ENCODE data around the gene SLC30A7. TPM values are rescaled to one million over a fixed set of nuclear protein-coding genes. Genes with fewer than 3 reads are reported as not detected.

The SLC30A7 gene
- total RNA-seq, 2 experiments from 2014 or later = 28.8 to 30.0 TPM

DNA sequence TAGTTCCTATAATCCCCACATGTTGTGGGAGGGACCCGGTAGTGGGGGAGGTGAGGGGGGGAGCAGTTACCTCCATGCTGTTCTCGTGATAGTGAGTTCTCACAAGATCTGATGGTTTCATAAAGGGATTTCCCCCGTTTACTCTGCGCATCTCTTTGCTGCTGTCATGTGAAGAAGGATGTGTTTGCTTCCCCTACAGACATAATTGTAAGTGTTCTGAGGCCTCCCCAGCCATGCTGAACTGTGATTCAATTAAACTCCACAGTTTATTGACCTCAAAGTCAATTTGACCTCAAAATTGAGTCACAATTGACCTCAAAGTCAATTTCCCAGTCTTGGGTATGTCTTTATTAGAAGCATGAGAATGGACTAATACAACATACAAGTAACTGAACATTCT, 110.0 kb downstream of the SLC30A7 start:
- ChIA-PET CTCF (no interaction called here), POLR2A (interaction anchor here (1.9 kb wide), 1 partner anchor 233 kb away, joined by 4 read pairs; no protein-coding TSS in a partner anchor)
- Mint-ChIP-seq H3K27me3 (ENCODE audit: low read depth) (no peaks in the 10 kb centered on the region), H3K9me3 (ENCODE audit: insufficient read depth) (peaks cover 4% of the 10 kb centered on the region), H3K4me1 (ENCODE audit: low read depth) (peaks cover 52% of the 10 kb centered on the region), H3K36me3 (ENCODE audit: low read depth) (peaks cover 59% of the 10 kb centered on the region), H3K27ac (no peak overlapping the region), H3K4me3 (no peak overlapping the region)
- DNase-seq = no peak
- no peak for ATAC-seq

DNA sequence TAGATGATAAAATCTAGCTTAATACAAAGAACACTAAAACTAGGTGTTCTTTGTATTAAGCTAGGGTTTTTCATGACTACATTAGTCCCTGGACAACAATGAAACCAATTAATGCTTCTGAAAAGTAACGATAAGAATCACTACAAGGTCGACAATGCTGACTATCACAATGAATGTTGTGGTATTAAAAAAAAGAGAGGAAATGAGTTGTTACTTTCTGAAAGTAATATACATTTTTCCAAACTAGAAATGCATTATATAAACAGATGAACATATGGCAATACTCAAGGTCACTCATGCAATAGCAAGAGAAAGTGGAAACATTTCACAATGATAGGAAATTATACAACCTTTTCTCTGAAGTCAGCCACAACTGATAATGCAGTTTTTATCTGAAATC, 110.7 kb downstream of the SLC30A7 start:
- Mint-ChIP-seq H3K4me3 (no peak overlapping the region), H3K4me1 (ENCODE audit: low read depth) (peaks cover 52% of the 10 kb centered on the region), H3K27ac (peak overlapping the region; percentile 41), H3K36me3 (ENCODE audit: low read depth) (peaks cover 59% of the 10 kb centered on the region), H3K9me3 (ENCODE audit: insufficient read depth) (peaks cover 4% of the 10 kb centered on the region), H3K27me3 (ENCODE audit: low read depth) (no peaks in the 10 kb centered on the region)
- no peak for ATAC-seq
- POLR2A ChIA-PET = no interaction called here
- DNase-seq = no peak
- CTCF ChIA-PET = no interaction called here

DNA sequence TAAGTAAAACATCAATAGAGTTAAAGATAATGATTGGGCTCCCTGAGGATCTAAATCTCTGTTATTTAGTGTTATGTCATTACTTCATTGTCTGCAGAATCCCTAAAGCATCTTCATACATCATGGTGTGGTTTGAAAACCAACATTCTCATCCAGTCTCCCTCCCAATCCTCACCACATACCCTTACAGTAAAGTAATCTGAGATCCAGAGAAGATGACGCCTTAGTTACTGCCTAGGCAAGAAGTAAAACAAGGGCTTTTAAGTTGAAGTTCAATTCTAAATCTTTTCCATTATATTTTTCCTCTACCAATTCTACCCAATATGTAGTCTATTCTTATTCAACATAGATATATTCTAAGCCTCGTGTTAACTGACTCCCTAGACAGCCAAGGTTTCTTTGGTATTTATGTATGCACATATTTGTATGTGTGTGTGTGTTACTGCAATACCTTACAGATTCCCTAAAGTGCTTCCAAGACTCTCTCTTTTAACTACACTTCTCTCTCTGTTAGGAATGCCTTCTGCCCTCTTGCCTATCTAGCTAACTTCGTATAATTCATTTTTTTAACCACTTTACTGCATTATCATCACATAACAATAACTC, 112.4 kb downstream of the SLC30A7 start:
- Mint-ChIP-seq H3K36me3 (ENCODE audit: low read depth) (peaks cover 62% of the 10 kb centered on the region), H3K9me3 (ENCODE audit: insufficient read depth) (peaks cover 4% of the 10 kb centered on the region), H3K27ac (no peak overlapping the region), H3K27me3 (ENCODE audit: low read depth) (no peaks in the 10 kb centered on the region), H3K4me3 (no peak overlapping the region), H3K4me1 (ENCODE audit: low read depth) (peaks cover 39% of the 10 kb centered on the region)
- ATAC-seq (no peak), DNase-seq (no peak)
- ChIA-PET POLR2A (no interaction called here), CTCF (no interaction called here)

DNA sequence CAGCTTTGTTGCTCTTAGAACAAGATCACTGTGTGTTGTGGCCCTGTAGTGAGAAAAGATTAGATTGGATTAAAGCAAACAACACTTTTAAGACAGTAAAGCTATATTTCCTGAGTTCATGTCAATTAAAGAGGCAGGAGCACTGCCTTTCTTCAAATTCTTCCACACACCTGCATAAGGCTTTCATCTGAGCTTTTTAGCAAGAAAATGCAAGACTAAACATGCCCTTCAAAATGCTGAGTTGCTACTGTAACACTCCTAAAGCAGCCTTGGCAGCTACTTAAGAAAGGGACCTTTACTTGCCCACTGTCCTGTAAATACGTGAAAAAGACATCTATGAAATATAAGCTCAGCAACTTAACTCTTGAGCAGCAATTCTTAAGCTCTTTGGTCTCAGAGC, 117.9 kb downstream of the SLC30A7 start:
- ChIA-PET POLR2A (no interaction called here), CTCF (interaction anchor here (1.2 to 2.1 kb wide), 3 partner anchors 9 to 275 kb away, joined by 3 to 9 read pairs (median 4); no protein-coding TSS in a partner anchor)
- H3K27ac Mint-ChIP-seq = no peak overlapping the region

DNA sequence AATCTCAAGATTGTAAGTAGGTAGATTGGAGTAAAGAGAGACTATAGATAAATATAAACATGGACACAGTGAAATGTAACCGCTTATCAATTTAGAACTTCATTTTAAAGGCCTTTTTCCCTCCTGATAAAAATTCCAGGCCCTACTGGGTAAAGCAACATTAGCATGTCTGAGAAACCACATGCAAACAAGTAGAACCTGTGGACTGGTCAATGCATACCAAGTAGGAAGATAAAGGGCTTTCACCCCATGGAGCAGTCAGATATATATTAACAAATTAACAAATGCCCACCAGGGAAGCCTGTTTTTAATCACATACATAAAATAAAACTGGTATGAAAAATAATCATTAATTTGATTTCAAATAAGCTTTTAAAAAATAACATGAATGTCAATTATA, 121.6 kb downstream of the SLC30A7 start:
- POLR2A ChIA-PET = no interaction called here
- Mint-ChIP-seq H3K4me3 (no peak overlapping the region), H3K27ac (no peak overlapping the region), H3K4me1 (ENCODE audit: low read depth) (peaks cover 9% of the 10 kb centered on the region), H3K9me3 (ENCODE audit: insufficient read depth) (no peaks in the 10 kb centered on the region), H3K27me3 (ENCODE audit: low read depth) (no peaks in the 10 kb centered on the region), H3K36me3 (ENCODE audit: low read depth) (peaks cover 68% of the 10 kb centered on the region)
- CTCF ChIA-PET = no interaction called here
- ATAC-seq (no peak), DNase-seq (no peak)

More for the DNA sequence above, 117.9 kb downstream of the SLC30A7 start:
- DNase-seq = no peak
- no peaks in the 10 kb centered on the region for H3K9me3 Mint-ChIP-seq (ENCODE audit: insufficient read depth)
- no peaks in the 10 kb centered on the region for H3K4me1 Mint-ChIP-seq (ENCODE audit: low read depth)
- no peak for ATAC-seq
- H3K36me3 Mint-ChIP-seq (ENCODE audit: low read depth) = peaks cover 69% of the 10 kb centered on the region
- no peaks in the 10 kb centered on the region for H3K27me3 Mint-ChIP-seq (ENCODE audit: low read depth)
- no peak overlapping the region for H3K4me3 Mint-ChIP-seq

DNA sequence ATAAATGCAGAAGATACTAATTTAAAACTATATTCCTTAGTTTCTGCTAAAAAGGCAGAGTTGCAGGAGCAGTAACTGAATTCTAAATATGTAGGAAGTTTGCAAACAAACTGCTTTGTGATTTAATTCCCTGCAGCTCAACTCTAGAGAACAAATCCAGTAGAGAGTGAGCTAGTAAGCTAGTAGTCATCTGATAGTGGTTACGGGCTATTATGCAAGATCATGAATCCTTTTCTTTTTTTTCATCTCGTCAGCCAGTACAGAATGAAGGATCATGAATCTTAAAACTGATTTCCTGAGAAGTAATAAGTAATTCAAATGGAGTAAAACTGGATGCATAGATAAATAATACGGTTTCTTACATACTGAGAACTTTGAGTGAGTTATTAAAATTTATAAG, 126.4 kb downstream of the SLC30A7 start:
- H3K9me3 Mint-ChIP-seq (ENCODE audit: insufficient read depth) = no peaks in the 10 kb centered on the region
- H3K27ac Mint-ChIP-seq = no peak overlapping the region
- peaks cover 55% of the 10 kb centered on the region for H3K36me3 Mint-ChIP-seq (ENCODE audit: low read depth)
- peaks cover 38% of the 10 kb centered on the region for H3K4me1 Mint-ChIP-seq (ENCODE audit: low read depth)
- no peak for ATAC-seq
- no peak overlapping the region for H3K4me3 Mint-ChIP-seq
- POLR2A ChIA-PET = no interaction called here
- CTCF ChIA-PET = interaction anchor here (0.6 to 1.8 kb wide), 5 partner anchors 9 to 418 kb away, joined by 3 to 4 read pairs (median 3); no protein-coding TSS in a partner anchor
- no peak for DNase-seq
- H3K27me3 Mint-ChIP-seq (ENCODE audit: low read depth) = no peaks in the 10 kb centered on the region

DNA sequence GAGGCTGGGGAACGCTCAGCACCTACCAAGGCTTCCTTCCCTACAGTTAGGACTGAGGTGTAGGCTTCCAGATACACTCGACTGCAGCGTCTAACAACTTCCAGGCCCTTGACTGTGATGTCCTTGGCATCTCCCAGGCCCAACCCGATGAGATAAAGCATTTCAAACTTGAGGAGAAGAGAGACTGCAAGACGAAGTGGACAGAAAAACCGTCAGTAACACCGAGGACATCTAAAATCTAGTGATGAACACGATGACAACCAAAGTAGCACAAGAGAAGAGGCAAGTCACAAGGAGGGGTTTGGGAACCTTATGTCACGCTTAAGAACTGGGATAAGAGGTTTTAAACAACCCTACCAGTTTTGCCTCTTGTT, 129.4 kb downstream of the SLC30A7 start:
- peaks cover 56% of the 10 kb centered on the region for H3K36me3 Mint-ChIP-seq (ENCODE audit: low read depth)
- DNase-seq (peak; percentile 32), ATAC-seq (peak; percentile 50)
- H3K4me1 Mint-ChIP-seq (ENCODE audit: low read depth) = peaks cover 59% of the 10 kb centered on the region
- POLR2A ChIA-PET = interaction anchor here (0.9 to 2.8 kb wide), 9 partner anchors 10 to 213 kb away, joined by 3 to 11 read pairs (median 4); partner anchors contain the start of gene S1PR1
- H3K27ac Mint-ChIP-seq = peak overlapping the region; percentile 96
- no peaks in the 10 kb centered on the region for H3K9me3 Mint-ChIP-seq (ENCODE audit: insufficient read depth)
- H3K4me3 Mint-ChIP-seq = peak overlapping the region; percentile 99
- CTCF ChIA-PET = interaction anchor here (1.0 to 3.2 kb wide), 8 partner anchors 9 to 284 kb away, joined by 3 to 20 read pairs (median 4); no protein-coding TSS in a partner anchor
- H3K27me3 Mint-ChIP-seq (ENCODE audit: low read depth) = no peaks in the 10 kb centered on the region

DNA sequence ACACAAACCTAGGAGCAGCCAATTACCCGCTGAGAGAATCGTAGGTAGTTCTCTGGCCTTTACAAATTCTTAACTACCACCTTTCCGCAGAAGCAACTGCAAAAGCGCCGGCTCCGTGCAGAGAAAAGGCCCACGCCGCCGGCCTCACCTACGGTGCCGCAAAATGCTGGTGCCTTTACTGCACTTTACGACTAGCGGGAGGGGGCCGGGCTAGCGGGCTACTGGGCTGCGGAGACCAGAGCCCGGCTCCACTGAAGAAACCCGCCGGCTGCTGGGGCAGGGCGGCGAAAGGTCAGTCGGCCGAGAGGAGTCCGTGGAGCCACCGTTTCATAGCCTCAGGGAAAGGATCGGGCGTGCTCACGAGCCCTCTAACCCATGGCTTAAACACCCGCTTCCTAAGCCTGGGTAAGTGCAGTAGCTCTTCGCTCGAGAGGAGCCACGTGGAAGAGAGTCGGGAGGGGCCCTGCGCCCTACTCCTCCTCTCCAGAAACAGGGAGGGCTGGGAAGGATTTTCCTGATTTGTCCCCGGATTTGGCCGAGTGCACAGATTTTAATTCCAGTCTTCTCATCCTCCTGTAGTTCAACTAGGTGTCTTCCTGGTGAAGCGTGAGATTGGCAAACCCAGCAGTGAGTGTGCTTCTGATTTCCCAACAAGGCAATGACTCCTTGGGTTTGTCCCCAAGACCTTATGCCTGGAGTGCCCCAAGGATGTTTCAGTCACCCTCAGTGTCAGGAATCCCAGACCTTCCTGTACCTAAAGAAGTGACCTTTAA, 130.0 kb downstream of the SLC30A7 start, which contains the start of gene DPH5:
DPH5 (minus strand) TSS at position 128 of the 773 bp plus-strand sequence. CDS start 341 bp downstream, outside the sequence.
- peak; percentile 96 for ATAC-seq
- peak; percentile 93 for DNase-seq
- CTCF ChIA-PET = interaction anchor here (1.1 to 3.2 kb wide), 5 partner anchors 9 to 213 kb away, joined by 3 to 20 read pairs (median 4); no protein-coding TSS in a partner anchor
- Mint-ChIP-seq H3K9me3 (ENCODE audit: insufficient read depth) (no peaks in the 10 kb centered on the region), H3K4me3 (peak within 1 kb of the TSS; percentile 99), H3K27ac (peak within 1 kb of the TSS; percentile 96), H3K4me1 (ENCODE audit: low read depth) (peaks cover 56% of the 10 kb centered on the region), H3K27me3 (ENCODE audit: low read depth) (no peaks in the 10 kb centered on the region), H3K36me3 (ENCODE audit: low read depth) (peaks cover 54% of the 10 kb centered on the region)
- POLR2A ChIA-PET = interaction anchor here (0.7 to 2.8 kb wide), 7 partner anchors 10 to 213 kb away, joined by 3 to 11 read pairs (median 3); partner anchors contain the start of gene S1PR1

DNA sequence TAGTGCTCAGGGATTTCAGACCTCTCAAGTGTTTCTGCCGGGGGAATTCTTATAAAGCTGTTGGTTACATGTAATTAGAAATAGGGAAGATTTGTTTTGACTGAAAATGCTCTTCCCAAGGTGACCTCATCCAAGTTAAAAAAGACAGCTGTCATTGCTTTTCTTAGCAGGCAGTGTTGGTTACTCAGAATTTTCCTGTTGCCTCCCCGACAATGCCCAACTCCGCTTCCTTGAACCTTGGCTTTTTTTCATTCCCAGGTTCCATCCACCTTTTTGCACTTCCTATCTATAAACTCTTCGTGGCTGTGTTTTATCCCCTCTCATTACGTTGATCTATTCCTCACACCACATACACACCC, 130.5 kb downstream of the SLC30A7 start:
- no peaks in the 10 kb centered on the region for H3K27me3 Mint-ChIP-seq (ENCODE audit: low read depth)
- H3K9me3 Mint-ChIP-seq (ENCODE audit: insufficient read depth) = no peaks in the 10 kb centered on the region
- H3K27ac Mint-ChIP-seq = peak overlapping the region; percentile 96
- CTCF ChIA-PET = interaction anchor here (1.1 to 3.2 kb wide), 5 partner anchors 9 to 213 kb away, joined by 3 to 20 read pairs (median 4); no protein-coding TSS in a partner anchor
- peak overlapping the region; percentile 99 for H3K4me3 Mint-ChIP-seq
- POLR2A ChIA-PET = interaction anchor here (0.7 to 2.8 kb wide), 6 partner anchors 57 to 656 kb away, joined by 3 to 11 read pairs (median 4); partner anchors contain the start of gene S1PR1
- ATAC-seq (no peak), DNase-seq (no peak)
- peaks cover 55% of the 10 kb centered on the region for H3K36me3 Mint-ChIP-seq (ENCODE audit: low read depth)
- H3K4me1 Mint-ChIP-seq (ENCODE audit: low read depth) = peaks cover 59% of the 10 kb centered on the region

DNA sequence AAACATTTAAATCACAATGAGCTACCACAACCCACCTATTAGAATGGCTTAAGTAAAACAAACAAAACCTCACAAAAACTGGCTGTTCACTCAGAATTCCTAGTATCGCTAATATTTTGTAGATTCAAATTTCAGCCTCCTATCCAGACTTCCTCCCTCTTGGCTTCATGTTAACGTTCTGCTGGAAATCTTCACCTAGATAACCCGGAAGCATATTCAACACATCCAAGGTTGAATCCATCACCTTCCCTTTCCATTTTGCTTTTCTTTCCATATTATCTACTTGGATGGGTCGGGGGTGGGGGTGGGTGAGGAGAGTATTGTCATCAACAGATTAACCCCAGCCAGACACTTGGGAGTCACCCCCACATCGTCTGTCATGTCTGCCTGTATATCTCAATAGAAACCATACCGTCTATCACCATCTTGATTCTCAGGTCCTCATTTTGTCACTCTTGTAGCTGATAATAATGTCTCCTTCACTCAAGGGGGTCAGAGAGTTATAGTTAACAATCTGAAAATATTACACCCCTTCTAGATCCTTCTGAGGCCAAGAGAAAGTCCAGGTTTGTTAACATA, 131.4 kb downstream of the SLC30A7 start:
- Mint-ChIP-seq H3K9me3 (ENCODE audit: insufficient read depth) (no peaks in the 10 kb centered on the region), H3K27ac (peak overlapping the region; percentile 35), H3K36me3 (ENCODE audit: low read depth) (peaks cover 54% of the 10 kb centered on the region), H3K27me3 (ENCODE audit: low read depth) (no peaks in the 10 kb centered on the region), H3K4me1 (ENCODE audit: low read depth) (peaks cover 59% of the 10 kb centered on the region), H3K4me3 (peak overlapping the region; percentile 36)
- DNase-seq (no peak), ATAC-seq (no peak)
- CTCF ChIA-PET = interaction anchor here (0.7 to 3.2 kb wide), 6 partner anchors 9 to 212 kb away, joined by 3 to 20 read pairs (median 3); no protein-coding TSS in a partner anchor
- POLR2A ChIA-PET = interaction anchor here (0.8 to 2.8 kb wide), 3 partner anchors 36 to 657 kb away, joined by 3 to 11 read pairs (median 3); partner anchors contain the start of gene S1PR1

DNA sequence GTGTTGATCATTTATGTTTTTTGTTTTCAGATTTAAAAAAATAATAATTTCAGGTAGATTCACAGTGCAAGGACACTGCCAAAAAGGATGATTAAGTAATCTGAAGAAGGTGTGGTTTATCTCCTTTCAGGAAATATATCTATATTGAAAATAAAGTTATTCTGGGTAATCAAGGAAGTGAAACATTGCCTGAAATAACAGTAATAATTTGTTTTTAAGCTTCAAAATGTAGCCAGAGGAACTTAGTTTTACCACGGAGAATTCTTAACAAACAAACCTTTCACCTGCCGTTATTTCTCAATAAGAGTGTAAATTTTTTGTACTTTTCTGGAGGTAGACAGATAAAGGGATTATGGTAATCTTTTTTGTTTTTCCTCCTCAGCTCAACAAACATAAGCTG, 132.6 kb downstream of the SLC30A7 start:
- Mint-ChIP-seq H3K27me3 (ENCODE audit: low read depth) (no peaks in the 10 kb centered on the region), H3K4me1 (ENCODE audit: low read depth) (peaks cover 53% of the 10 kb centered on the region), H3K9me3 (ENCODE audit: insufficient read depth) (no peaks in the 10 kb centered on the region), H3K36me3 (ENCODE audit: low read depth) (peaks cover 55% of the 10 kb centered on the region), H3K27ac (no peak overlapping the region), H3K4me3 (no peak overlapping the region)
- POLR2A ChIA-PET = interaction anchor here (0.6 to 1.0 kb wide), 3 partner anchors 37 to 94 kb away, joined by 3 to 4 read pairs (median 3); no protein-coding TSS in a partner anchor
- DNase-seq (no peak), ATAC-seq (no peak)
- CTCF ChIA-PET = interaction anchor here (0.8 kb wide), 1 partner anchor 260 kb away, joined by 3 read pairs; no protein-coding TSS in a partner anchor
